ENCODE data around the gene SUN2.
"Not testable (repeated sequence)": the region's sequence is repeated elsewhere in the genome, so short reads cannot be mapped to it uniquely, and the experiment has no call there.

Gene SUN2, protein sequence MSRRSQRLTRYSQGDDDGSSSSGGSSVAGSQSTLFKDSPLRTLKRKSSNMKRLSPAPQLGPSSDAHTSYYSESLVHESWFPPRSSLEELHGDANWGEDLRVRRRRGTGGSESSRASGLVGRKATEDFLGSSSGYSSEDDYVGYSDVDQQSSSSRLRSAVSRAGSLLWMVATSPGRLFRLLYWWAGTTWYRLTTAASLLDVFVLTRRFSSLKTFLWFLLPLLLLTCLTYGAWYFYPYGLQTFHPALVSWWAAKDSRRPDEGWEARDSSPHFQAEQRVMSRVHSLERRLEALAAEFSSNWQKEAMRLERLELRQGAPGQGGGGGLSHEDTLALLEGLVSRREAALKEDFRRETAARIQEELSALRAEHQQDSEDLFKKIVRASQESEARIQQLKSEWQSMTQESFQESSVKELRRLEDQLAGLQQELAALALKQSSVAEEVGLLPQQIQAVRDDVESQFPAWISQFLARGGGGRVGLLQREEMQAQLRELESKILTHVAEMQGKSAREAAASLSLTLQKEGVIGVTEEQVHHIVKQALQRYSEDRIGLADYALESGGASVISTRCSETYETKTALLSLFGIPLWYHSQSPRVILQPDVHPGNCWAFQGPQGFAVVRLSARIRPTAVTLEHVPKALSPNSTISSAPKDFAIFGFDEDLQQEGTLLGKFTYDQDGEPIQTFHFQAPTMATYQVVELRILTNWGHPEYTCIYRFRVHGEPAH

DNA sequence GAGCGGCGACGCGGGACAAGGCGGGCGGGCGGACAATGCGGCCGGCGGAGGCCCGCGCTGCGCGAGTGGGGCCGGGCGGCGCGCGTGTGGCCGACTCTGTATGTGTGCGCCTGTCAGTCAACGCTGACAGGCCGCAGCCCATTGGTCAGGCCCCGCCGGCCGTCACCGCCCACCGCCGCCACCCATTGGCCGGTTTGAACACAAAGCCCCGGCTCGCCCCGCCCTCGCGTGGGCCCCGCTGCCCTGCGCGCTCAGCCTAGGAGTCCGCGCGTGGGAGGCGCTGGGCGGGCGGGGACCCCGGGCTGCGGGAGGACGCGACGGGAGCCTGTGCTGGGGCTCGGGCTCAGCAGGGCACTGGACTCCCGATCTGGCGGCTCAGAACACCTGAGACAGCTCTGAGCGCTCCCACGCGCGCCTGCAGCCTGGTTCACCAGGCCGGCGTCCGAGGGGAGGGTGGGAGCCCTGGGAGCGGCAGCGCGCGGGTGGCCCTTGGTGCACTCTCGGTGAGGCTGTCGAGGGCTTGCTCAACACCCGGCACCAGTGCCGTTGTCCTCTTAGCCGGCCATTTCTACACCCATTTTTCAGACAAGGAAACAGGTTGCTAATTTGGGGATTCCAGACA is at the start of gene SUN2:
TSS of gene SUN2 (minus strand) at position 88 of the 622 bp plus-strand sequence. CDS start 3,370 bp downstream, outside the sequence.
- DNase-seq = peak; percentile 92

DNA sequence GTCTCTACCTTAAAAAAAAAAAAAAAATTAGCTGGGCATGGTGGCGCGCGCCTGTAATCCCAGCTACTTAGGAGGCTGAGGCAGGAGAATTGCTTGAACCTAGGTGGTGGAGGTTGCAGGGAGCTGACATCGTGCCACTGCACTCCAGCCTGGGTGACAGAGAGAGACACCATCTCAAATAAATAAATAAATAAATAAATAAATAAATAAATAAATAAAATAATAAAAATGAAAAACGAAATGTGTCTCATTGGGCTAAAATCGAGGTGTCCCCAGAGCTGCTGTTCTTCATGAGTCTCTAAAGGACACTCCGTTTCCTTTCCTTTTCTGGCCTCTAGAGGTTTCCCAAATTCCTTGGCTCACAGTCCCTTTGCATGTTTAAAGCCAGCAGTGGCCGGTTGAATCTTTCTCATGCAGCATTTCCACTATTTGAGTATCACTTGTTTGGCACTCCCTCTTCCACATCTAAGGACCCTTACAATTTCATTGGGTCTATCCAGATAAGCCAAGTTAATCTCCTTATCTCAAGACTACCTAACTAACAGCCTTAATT is 49.3 kb upstream of the SUN2 start:
- DNase-seq = not testable (repeated sequence)

DNA sequence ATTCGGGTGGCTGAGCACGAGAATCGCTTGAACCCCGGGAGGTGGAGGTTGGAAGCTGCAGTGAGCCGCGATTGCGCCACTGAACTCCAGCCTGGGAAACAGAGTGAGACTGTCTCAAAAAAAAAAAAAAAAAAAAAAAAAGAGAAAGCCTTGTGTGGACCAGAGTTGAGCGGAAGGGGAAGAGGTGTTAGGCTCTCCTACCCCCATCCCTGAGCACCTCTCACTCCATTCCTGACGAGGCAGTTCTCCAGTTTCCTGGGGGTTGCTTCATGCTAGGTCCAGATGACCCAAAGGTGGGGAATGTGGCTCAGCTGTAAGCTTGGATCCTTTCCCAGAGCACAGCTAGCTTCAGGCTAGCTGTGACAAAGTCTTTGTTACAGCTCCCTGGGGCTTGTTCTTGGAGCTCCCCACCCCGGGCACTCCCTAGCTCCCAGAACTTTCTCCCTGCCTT is 46.9 kb upstream of the SUN2 start:
- DNase-seq = no peak

DNA sequence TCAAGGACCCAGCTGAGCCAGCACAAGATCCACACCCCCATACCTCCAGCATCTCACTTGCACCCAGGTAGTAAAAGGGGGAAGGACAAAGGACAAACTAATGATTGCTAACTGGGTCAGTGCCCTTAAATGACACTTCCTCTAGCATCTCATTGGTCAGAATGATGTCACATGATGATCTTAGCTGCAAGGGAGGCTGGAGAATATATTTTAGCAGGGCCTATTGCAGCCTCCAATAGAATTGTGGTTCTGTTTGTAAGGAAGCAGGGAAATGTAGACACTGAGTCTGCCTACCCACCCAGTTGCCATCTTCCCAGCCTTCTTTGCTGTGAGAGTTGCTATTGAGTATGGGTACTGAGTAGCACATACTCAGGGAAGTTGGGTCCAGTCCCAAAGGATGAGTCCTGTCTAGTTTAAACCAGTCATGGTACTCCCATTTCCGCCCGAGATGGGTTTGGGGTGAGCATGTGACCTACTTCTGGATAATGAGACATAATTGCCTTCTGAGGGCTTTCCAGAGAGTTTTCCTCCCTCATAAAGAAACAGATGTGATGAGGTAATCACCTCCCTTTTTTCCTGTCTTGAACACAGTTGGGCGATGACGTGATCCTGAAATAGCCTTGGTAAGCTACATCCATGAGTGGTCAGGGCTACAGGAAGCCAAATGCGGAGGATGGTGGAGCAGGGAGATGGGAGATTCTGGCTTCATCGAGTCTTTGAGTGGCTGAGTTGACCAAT is 43.6 kb upstream of the SUN2 start:
- no peak for DNase-seq

DNA sequence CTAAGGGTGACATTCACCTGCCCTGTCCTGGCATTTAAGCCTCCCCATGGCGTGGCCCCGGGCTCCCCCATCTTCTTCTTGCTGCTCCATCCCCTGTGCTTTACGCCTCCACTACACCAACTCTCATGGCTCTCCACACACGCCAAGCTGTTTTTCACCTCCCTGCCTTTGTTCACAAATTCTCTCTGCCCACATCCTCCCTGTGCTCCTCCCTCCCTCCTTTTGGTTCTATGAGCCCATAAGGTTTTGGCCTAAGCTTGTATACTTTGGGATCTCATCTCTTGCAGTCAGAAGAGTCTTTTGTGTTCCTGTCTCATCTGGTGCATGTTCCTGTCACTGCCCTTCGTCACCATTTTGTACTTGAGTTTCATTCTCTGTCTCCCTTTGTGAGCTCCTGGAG is 42.7 kb upstream of the SUN2 start:
- DNase-seq = no peak

DNA sequence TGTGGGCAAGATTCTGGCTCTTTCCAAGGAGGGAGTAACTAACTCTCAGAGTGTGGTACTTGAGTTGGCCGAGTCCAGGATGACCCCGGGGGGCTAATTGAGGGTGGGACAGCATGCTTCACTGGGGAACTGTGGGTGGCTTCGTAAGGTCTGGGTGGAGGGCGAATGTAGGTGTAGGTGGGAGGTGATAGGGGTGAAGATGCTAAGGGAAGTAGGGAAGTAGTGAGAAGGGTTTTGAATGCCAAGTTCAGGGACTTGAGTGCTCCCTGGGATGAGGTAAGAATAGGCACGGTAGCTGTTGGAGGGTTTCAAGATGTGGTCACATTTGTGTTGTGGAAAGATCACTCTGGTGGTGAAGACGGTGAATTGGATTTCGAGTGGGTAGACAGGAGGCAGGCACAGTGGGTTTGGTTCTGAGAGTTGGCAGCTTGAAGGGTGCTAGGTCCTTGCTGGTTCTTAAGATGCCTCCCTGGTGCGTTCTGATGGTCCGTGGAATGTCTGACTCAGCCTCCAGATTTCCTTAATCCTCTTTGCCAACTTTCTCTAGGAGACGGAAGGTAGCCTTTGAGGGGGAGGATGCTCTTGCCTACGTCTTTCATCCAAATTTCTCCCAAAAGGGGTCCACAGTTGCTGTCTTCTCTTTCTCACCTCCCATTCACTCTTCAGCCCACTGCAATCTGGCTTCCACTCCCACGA is 40.6 kb upstream of the SUN2 start:
- no peak for DNase-seq

DNA sequence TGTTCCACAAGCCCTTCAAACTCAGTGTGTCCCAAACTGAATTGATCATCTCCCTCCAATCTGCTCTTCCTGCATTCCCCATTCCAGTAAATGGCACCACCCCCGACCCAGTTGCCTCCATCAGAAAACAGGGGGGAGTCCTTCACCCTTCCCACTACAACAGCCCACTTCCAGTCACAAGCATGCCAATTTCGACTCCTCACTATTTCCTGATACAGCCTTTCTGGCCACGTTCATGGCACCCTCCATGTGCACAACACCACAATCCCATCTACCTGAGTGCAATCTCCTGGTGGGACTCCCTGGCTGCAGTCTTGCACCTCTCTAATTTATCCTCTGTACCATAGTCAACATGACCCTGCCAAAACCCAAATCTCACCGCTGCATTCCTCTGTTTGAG is 39.8 kb upstream of the SUN2 start:
- no peak for DNase-seq

DNA sequence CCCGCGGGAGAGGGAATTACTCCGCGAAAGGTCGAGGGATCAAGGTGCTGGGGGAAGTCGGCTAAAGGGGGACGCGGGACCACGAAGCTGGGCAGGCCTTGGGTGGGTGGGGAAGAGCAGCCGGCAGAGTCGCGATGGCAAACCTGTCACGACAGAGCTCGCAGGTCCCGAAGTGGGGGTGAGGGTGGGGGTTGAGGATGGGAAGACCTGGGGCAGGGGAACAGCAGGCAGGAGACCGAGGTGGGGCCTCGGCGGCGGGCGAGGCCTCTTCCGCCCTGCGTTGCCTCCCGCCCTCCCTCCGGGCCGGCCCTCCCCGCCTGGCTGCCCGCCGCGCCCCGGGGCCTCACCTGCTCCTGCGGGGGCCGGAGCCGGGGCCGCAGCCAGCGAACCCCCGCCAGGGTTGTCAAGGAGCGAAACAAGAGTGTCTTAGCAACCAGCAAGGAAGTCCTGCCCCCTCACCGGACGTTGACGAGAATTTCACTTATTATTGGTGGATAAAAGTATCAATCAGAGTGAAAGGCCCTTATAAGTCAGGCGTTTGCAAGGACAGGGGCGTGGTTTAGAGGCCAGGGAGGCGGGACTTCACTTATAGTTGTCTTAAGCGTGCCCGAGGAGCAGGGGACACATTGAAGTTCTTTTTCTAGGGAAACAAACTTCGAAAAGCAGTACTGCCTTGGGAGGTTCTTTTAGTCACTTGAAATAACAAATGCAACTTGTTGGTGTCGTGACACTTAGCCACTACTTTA is 38.1 kb upstream of the SUN2 start, which contains the start of gene DNAL4:
TSS of gene DNAL4 (minus strand) at position 423 of the 746 bp plus-strand sequence. CDS start 11,412 bp downstream, outside the sequence.
- peak; percentile 94 for DNase-seq

DNA sequence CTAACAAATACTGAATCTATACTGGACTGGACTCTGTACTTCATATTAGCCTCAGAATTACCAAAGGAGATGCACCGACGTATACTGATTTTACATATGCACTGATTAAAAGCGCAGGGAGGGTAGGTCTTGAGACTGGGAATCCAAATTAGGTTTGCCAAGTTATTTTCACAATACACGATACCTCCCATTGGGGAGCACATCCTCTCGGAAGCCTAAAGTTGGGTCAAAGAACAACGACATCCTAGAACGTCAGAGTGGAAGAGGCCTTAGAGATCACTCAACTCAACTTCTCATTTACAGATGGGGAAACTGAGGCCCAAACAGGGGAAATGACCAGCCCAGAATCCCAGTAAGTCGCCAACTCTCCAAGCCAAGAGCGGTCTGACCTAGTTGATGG is 37.5 kb upstream of the SUN2 start:
- peak; percentile 17 for DNase-seq

DNA sequence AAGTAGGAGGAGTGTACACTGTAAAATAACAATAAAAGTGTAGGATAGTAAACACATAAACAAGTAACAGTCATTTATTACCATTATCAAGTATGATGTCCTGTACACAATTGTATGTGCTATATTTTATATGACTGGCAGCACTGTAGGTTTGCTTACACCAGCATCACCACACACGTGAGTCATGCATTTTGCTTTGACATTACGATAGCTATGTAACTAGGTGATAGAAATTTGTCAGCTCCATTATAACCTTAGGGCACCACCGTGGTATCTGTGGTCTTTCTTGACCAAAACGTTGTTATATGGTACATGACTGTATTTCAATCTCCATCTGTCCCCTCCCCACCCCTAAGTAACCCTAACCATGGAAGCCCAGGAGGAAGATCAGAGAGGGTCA is 37.0 kb upstream of the SUN2 start:
- no peak for DNase-seq

DNA sequence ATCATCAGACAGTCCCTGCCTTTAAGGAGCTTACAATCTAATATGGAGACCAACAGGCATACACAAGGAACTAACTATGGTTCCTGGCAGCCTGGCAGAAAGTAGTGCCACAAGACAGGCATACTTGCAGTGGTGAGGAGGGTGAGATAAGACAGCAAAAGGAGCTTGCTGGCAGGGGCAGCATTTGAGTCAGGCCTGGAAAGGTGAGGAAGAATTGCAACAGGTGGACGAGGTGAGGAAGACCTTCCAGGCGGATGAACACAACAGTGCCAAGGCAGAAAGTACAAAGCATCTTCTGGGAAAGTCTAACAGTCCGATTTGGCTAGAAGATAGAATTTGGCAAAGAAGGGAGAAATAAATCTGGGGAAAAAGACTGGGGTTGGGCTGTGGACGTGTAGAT is 33.8 kb upstream of the SUN2 start:
- DNase-seq = no peak

DNA sequence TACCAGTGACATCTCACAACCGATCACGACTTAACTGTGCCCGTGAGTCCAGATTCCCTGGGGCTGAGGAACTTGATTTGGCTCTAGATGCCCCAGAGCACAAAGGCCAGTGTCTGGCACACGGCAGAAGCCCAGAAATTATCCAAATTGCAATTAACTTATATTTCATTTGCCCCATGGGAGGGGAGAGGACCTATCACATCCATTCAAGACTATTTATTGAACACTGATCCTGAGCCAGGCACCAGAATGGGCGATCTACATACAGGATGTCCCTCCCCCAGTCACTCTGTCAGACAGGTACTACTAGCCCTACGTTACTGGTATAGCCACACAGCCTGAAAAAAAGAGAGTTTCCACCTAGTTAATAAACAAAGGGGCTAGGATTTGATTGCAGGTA is 33.0 kb upstream of the SUN2 start:
- no peak for DNase-seq

DNA sequence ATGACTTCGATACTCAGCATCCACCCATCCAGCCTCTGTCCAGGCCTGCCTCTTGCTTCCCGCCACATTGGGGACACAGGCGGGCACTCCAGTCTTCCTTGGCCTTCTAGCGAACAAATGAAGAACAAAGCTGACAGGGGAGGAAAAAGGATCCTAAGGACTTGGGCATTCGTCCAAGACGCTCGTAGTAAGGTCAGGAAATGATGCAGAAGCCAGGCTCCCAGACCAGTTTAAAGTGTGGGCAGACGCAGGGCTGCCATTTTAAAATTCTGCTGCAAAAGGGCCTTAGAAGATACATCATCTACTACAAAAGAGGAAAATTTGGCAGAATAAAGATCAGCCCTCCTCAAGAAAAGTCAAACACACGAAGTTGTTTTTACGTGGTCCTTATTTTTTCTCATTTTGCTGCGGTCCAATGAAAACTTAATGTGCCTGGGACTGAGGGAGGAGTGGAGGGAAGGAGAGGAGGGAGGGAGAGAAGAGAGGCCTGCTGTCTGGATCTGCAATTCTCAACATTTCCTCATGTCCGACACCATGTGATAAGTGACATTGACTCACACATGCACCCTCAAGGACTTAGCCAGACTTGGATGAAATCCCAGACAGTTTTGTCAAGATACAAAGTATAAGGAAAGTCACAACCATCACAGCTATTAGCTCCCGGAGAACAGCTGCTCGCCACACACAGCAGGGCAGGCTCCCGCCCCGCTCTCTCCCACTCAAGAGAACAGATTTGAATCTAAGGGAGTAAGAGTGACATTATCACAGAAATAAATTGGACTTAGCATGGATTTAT is 32.4 kb upstream of the SUN2 start:
- DNase-seq = no peak

DNA sequence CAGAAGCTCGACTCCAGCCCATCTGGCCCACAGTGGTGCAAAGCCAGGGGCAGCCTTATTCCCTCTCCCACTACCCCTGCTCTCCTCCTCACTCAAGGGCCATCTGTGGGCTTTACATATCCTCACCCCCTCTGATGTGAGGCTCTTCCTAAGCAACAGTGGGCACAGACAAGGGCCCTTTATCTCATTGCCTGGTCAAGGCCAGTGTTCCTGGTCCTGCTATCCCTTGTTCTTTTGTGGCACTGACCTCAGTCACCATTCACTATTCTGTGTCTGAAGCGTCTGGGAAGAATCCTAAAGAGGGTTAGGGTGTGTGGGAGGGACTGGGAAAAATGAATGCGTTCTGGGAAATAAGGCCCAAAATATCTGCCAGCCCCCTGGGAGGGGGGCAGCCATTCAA is 30.8 kb upstream of the SUN2 start:
- DNase-seq = no peak

DNA sequence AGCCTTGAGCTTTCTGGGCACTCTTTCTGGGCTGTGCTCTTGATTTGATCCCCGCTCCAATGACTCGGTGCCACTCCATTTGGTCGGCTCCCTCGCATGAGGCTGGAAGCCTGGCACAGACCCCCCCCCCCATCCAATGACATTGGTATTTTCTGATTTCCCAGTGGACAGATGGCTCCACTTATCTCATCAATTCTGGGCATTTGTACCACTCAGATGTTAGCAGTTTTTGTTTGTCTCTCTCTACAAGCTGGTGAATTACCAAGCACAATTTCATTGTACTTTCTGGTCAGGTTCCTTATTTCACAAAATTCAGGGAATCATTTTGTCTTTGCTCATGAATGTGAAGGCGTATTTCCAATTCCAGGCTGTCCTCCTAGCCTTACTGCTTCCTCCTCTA is 29.1 kb upstream of the SUN2 start:
- no peak for DNase-seq

DNA sequence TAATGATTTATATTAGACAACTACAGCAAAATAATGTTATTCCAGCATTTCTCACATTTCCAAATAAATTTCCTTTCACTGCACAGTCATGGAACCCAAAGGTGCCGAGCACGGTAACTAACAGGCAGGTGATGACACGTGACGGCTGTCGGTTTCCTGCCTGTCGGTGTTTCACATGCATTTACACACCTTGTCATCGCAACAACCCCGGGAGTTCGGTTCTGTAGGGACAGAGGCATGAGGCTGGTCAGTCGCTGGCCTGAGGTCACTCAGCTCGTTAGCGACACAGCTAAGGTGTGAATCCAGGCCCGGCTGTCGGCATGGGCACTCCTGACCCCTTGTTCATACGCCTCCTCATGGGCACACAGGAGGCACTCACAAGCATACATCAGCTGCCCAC is 28.2 kb upstream of the SUN2 start:
- DNase-seq = no peak

DNA sequence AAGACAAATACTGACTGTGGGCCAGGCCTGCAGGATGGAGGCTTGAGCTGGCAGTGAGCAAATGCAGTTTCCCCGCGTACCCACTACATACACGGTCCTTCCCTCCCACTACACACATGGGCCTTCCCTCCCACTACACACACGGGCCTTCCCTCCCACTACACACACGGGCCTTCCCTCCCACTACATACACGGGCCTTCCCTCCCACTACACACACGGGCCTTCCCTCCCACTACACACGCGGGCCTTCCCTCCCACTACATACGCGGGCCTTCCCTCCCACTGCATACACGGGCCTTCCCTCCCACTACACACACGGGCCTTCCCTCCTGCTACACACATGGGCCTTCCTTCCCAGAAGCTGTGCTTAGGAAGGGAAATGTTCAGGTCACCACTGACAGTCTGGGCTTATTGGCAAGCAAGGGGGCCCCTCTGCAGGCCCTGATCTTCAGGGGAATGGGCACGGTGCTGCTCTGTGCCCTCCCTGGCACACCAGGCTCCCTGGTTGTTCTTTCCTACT is 27.4 kb upstream of the SUN2 start:
- no peak for DNase-seq

DNA sequence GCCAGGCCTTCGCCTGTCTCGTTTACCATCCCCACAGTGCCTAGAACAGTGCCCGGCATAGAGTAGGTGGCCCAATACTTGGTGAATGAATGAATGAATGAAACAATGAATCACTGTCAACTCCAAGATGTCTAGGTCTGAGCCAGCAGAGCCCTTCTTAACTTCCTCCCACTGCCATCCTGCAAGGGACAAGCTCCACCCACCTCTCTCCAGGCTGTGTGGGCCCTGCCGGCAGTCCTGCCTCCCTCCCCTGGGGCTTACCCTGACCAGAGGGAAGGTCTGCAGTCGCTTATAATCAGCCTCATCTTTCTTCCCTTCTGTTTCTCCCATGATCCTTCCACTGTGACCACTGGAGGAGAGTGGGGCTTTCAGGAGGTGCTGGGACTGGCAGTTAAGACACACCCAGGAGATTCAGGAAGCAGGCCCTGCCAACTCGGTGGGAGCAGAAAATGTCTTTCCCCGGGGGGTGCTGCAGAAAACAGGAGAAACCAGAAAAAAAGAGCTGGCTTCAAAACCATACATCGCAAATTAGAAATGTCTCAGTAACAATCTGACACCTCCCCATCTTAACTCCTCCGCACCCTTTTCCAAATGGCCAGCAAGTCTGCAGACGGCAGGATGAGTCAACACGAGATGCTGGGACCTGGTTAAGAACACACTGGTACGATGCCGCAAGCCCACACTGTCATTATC is 26.8 kb upstream of the SUN2 start:
- DNase-seq = no peak

DNA sequence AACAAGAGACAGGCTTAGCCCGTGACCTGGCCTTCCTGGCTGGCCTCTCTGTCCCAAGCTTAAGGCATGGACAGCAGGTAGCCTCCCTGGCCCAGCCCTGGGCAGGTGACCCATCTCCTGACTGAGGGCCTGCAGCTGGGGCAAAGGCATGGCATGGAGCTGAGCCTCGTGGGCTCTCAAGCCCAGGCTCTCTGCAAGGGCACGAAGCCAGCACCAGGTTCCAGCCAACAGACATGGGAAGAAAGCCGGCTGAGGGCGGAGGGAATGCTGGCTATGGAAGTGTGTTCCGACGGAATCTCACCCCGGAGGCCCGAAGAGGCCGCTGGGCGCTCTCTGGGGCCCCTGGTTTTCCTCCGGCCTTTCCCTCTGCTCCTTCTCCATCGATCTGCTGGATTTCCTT is 25.2 kb upstream of the SUN2 start:
- no peak for DNase-seq

All from retina (tissue), 1 donor.